HepG2 (cell line): ENCODE results near the gene NOTCH3. TPM values are rescaled to one million over a fixed set of nuclear protein-coding genes. Genes with fewer than 3 reads are reported as not detected.
A peak's percentile ranks its signal among the peaks of the same experiment; 100 is the strongest.

Source experiments
- CHD2 ChIP-seq: IDR thresholded peaks from 2 replicates; pipeline ENCODE4 v1.6.1; 2011; ENCODE audit warnings: low read depth, low read length, improper control_type of control experiment
- HBP1 ChIP-seq: IDR thresholded peaks from 2 replicates; pipeline ENCODE4 v1.6.1; 2016; ENCODE audit warnings: low read depth, control low read depth
- HNF1B ChIP-seq: sonication (generic); formaldehyde crosslinking; IDR thresholded peaks from 2 replicates; pipeline ENCODE4 v1.5.1; 2020; ENCODE audit warnings: mild to moderate bottlenecking, moderate library complexity, missing genetic modification reagents
- NFATC3 ChIP-seq: sonication (generic); formaldehyde crosslinking; IDR thresholded peaks from 2 replicates; pipeline ENCODE4 v1.5.1; 2020; ENCODE audit warnings: mild to moderate bottlenecking, missing genetic modification reagents
- PHB2 ChIP-seq: fragments of 450-650 bp; IDR thresholded peaks from 2 replicates; pipeline ENCODE4 v1.6.1; 2018; ENCODE audit not compliant: partially characterized antibody
- POLR2AphosphoS5 ChIP-seq: IDR thresholded peaks from 2 replicates; pipeline ENCODE4 v1.6.1; 2012; ENCODE audit warnings: low read depth, low read length
- PRPF4 ChIP-seq: fragments of 200-400 bp; formaldehyde crosslinking; IDR thresholded peaks from 2 replicates; pipeline ENCODE4 v1.6.1; 2016; ENCODE audit warnings: low read length, low read depth; ENCODE audit not compliant: poor library complexity, severe bottlenecking
- SKIL ChIP-seq: sonication (generic); formaldehyde crosslinking; IDR thresholded peaks from 2 replicates; pipeline ENCODE4 v1.8.0; 2022; ENCODE audit warnings: missing genetic modification reagents, mild to moderate bottlenecking, moderate library complexity, borderline replicate concordance
- THRA ChIP-seq: sonication (generic); formaldehyde crosslinking; IDR thresholded peaks from 2 replicates; pipeline ENCODE4 v1.4.0; 2020; ENCODE audit warnings: missing genetic modification reagents, borderline replicate concordance
- ZBTB26 ChIP-seq: IDR thresholded peaks from 2 replicates; pipeline ENCODE4 v1.6.1; 2016; ENCODE audit warnings: missing compliant biosample characterization, missing genetic modification reagents, borderline replicate concordance
- ZBTB44 ChIP-seq: sonication (generic); formaldehyde crosslinking; IDR thresholded peaks from 2 replicates; pipeline ENCODE4 v1.4.0; 2020; ENCODE audit warnings: missing genetic modification reagents
- ZBTB7A ChIP-seq: sonication (generic); formaldehyde crosslinking; IDR thresholded peaks from 2 replicates; pipeline ENCODE4 v1.8.0; 2022; ENCODE audit warnings: mild to moderate bottlenecking, missing genetic modification reagents
- ZEB1 ChIP-seq: IDR thresholded peaks from 2 replicates; pipeline ENCODE4 v1.6.1; 2012; ENCODE audit warnings: mild to moderate bottlenecking, low read depth, inconsistent platforms; ENCODE audit not compliant: insufficient replicate concordance
- ZHX1 ChIP-seq: sonication (generic); formaldehyde crosslinking; IDR thresholded peaks from 2 replicates; pipeline ENCODE4 v1.8.1; 2022; ENCODE audit warnings: low read depth, mild to moderate bottlenecking, missing genetic modification reagents
- polyA plus RNA-seq, 8 experiments: library from polyadenylated mRNA; depleted of rRNA in 3 of 8; stranded (reverse) in 7 of 8; unstranded in 1 of 8; fragments of >200 nt; fragmentation: Illumina TruSeq in 4 of 8; extraction: Trizol in 4 of 8; gene quantifications; 2 replicates each; pipeline versions ENCODE4 v1.2.1 to v1.2.3, GENCODE V29; 2011 to 2016; ENCODE audit warnings: low read depth in 4 of 8, missing spikeins in 1 of 8, mixed read lengths in 1 of 8; ENCODE audit not compliant: insufficient read depth in 1 of 8
- total RNA-seq, 5 experiments: library from RNA; depleted of rRNA; stranded (reverse); fragments of >200 nt; fragmentation: Illumina TruSeq; extraction: Trizol; gene quantifications; 2 replicates each; pipeline ENCODE4 v1.2.3, GENCODE V29; 2016; ENCODE audit warnings: low read depth in 1 of 5

The NOTCH3 gene
- total and polyA plus RNA-seq, 2 of the 13 experiments (the other 11 are each of a cell fraction or from before 2014, with no cell fraction given), result 0.09 to 0.28 TPM

GRCh38 chr19:15125232-15126067 is 75.3 kb downstream of the NOTCH3 start (continued):
- no peak for TF ChIP-seq SKIL (CRISPR knock-in tag)
- no peak for TF ChIP-seq ZEB1
- peak; percentile 89 for TF ChIP-seq ZBTB7A (CRISPR knock-in tag)
- TF ChIP-seq ZHX1, result peak; percentile 80; the same call in 1 of the 2 replicates
- peak; percentile 10; the same call in 1 of the 2 replicates for TF ChIP-seq THRA (CRISPR knock-in tag)
- TF ChIP-seq ZBTB44 (CRISPR knock-in tag), result no peak
- 0 out of 2 replicates have a peak, but pooled peaks have one; percentile 62 for TF ChIP-seq NFATC3 (CRISPR knock-in tag)
- TF ChIP-seq PHB2, result no peak
- TF ChIP-seq PRPF4, result no peak
- TF ChIP-seq HBP1 (CRISPR knock-in tag), result peak; percentile 49; the same call in 1 of the 2 replicates
- peak; percentile 69 for TF ChIP-seq HNF1B
- TF ChIP-seq ZBTB26 (CRISPR knock-in tag), result 0 out of 2 replicates have a peak, but pooled peaks have one; percentile 33
- TF ChIP-seq CHD2, result peak; percentile 68; the same call in 1 of the 2 replicates
- TF ChIP-seq POLR2AphosphoS5, result peak; percentile 69; the same call in 1 of the 2 replicates
